A549 (cell line): Measurements from ENCODE around the gene CDK18.

ENCODE experiments used
- CHD4 ChIP-seq: fragments of 200-600 bp; sonication (generic); IDR thresholded peaks from 2 replicates; pipeline ENCODE4 v1.6.1; 2016; ENCODE audit warnings: antibody characterized with exemption, mild to moderate bottlenecking, borderline replicate concordance
- ELK1 ChIP-seq: fragments of 150-350 bp; IDR thresholded peaks from 2 replicates; pipeline ENCODE4 v1.6.1; 2014; ENCODE audit warnings: low read depth, mild to moderate bottlenecking, low read length
- EP300 ChIP-seq, 2 experiments: fragments of >200 bp; sonication (Bioruptor Twin); formaldehyde crosslinking; IDR thresholded peaks; 2 replicates in 1 of 2; 3 replicates in 1 of 2; pipeline ENCODE4 v1.6.1; 2016 to 2017
- ESRRA ChIP-seq: fragments of 150-350 bp; IDR thresholded peaks from 2 replicates; pipeline ENCODE4 v1.6.1; 2014; ENCODE audit warnings: mild to moderate bottlenecking, low read length, borderline replicate concordance
- NR3C1 ChIP-seq: fragments of >200 bp; sonication (Bioruptor Twin); formaldehyde crosslinking; IDR thresholded peaks from 3 replicates; pipeline ENCODE4 v1.6.1; 2017
- POLR2A ChIP-seq: IDR thresholded peaks from 2 replicates; pipeline ENCODE4 v1.6.1; 2012; ENCODE audit warnings: mild to moderate bottlenecking, low read length
- TF ChIP-seq, protein P1 (sequence below): fragments of >200 bp; sonication (Bioruptor Twin); formaldehyde crosslinking; IDR thresholded peaks from 3 replicates; pipeline ENCODE4 v1.5.1; 2016

GRCh38 chr1:205567716-205568115 is 63.2 kb downstream of the CDK18 start:
- no peak for TF ChIP-seq ESRRA
- TF ChIP-seq POLR2A = no peak
- TF ChIP-seq, protein P1, sequence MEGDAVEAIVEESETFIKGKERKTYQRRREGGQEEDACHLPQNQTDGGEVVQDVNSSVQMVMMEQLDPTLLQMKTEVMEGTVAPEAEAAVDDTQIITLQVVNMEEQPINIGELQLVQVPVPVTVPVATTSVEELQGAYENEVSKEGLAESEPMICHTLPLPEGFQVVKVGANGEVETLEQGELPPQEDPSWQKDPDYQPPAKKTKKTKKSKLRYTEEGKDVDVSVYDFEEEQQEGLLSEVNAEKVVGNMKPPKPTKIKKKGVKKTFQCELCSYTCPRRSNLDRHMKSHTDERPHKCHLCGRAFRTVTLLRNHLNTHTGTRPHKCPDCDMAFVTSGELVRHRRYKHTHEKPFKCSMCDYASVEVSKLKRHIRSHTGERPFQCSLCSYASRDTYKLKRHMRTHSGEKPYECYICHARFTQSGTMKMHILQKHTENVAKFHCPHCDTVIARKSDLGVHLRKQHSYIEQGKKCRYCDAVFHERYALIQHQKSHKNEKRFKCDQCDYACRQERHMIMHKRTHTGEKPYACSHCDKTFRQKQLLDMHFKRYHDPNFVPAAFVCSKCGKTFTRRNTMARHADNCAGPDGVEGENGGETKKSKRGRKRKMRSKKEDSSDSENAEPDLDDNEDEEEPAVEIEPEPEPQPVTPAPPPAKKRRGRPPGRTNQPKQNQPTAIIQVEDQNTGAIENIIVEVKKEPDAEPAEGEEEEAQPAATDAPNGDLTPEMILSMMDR = no peak
- no peak for TF ChIP-seq NR3C1
- no peak for TF ChIP-seq EP300 (IDR thresholded peaks at IDR 0.05)
- TF ChIP-seq CHD4 = no peak
- no peak for TF ChIP-seq ELK1
